IMR-90 (cell line): ENCODE results near the gene NBEA. TPM values are rescaled to one million over a fixed set of nuclear protein-coding genes. Genes with fewer than 3 reads are reported as not detected.

ENCODE experiments used
- ATAC-seq: fragments of 200-7000 bp; cut with Tn5 transposase; 2 replicates; pipeline ENCODE4 v1.9.1; 2020; ENCODE audit warnings: low read depth, mild to moderate bottlenecking, moderate library complexity
- BruUV-seq: library from RNA; stranded (reverse); fragments of 400-500 nt; replicated peaks from 2 replicates; lab custom pipeline; 2021; lab: Mats Ljungman, UMichigan
- CTCF ChIA-PET: fragments of 300-600 bp; formaldehyde crosslinking; extraction: SDS; loops from one replicate; lab custom pipeline; 2021; ENCODE audit warnings: antibody characterized with exemption; lab: Yijun Ruan, JAX
- POLR2A ChIA-PET: fragments of 300-600 bp; sonication (Branson Sonifier 250); formaldehyde crosslinking; loops from one replicate; lab custom pipeline; 2022; ENCODE audit warnings: antibody characterized with exemption; ENCODE audit not compliant: unreplicated experiment; lab: Charles Lee
- DNase-seq: peaks from one replicate; pipeline ENCODE4 v3.0.0; 2013
- H2AFZ ChIP-seq: replicated peaks from 2 replicates; pipeline ENCODE3; 2013; ENCODE audit warnings: low read length, mild to moderate bottlenecking; ENCODE audit not compliant: poor library complexity
- H2AK5ac ChIP-seq: 2 replicates; pipeline ENCODE4 v1.6.1; 2013; ENCODE audit warnings: low read depth, low read length, inconsistent platforms
- H2AK9ac ChIP-seq: replicated peaks from 2 replicates; pipeline ENCODE3; 2013; ENCODE audit warnings: mild to moderate bottlenecking, low read depth, low read length, moderate library complexity; ENCODE audit not compliant: poor library complexity
- H2BK120ac ChIP-seq: 2 replicates; pipeline ENCODE4 v1.6.1; 2013; ENCODE audit warnings: low read depth, low read length, inconsistent platforms
- H2BK15ac ChIP-seq: 3 replicates; pipeline ENCODE4 v1.6.1; 2013; ENCODE audit warnings: low read depth, low read length, inconsistent platforms
- H2BK20ac ChIP-seq: 2 replicates; pipeline ENCODE4 v1.6.1; 2013; ENCODE audit warnings: low read depth, mild to moderate bottlenecking, inconsistent platforms, low read length, moderate library complexity
- H2BK5ac ChIP-seq: 2 replicates; pipeline ENCODE4 v1.6.1; 2013; ENCODE audit warnings: mild to moderate bottlenecking, low read depth, low read length, inconsistent platforms; ENCODE audit not compliant: poor library complexity, severe bottlenecking
- H3K14ac ChIP-seq: replicated peaks from 2 replicates; pipeline ENCODE4 v1.6.1; 2013; ENCODE audit warnings: low read depth, low read length, inconsistent platforms
- H3K18ac ChIP-seq: 2 replicates; pipeline ENCODE4 v1.6.1; 2013; ENCODE audit warnings: low read depth, low read length, control low read depth
- H3K23ac ChIP-seq: 2 replicates; pipeline ENCODE4 v1.6.1; 2013; ENCODE audit warnings: low read depth, low read length, inconsistent platforms
- H3K27ac ChIP-seq: 2 replicates; pipeline ENCODE4 v1.5.1; 2013; ENCODE audit warnings: mild to moderate bottlenecking, control low read depth, low read length; ENCODE audit not compliant: insufficient read depth
- H3K27me3 ChIP-seq: 2 replicates; pipeline ENCODE4 v1.6.1; 2013; ENCODE audit warnings: low read length; ENCODE audit not compliant: control insufficient read depth, insufficient read depth
- H3K36me3 ChIP-seq: 2 replicates; pipeline ENCODE4 v1.6.1; 2013; ENCODE audit warnings: low read length, mixed read lengths; ENCODE audit not compliant: control insufficient read depth, insufficient read depth
- H3K4ac ChIP-seq: 2 replicates; pipeline ENCODE4 v1.6.1; 2013; ENCODE audit warnings: low read depth, low read length, inconsistent platforms
- H3K4me1 ChIP-seq: 2 replicates; pipeline ENCODE4 v1.6.1; 2013; ENCODE audit warnings: low read length, mixed read lengths; ENCODE audit not compliant: control insufficient read depth, insufficient read depth
- H3K4me2 ChIP-seq: 2 replicates; pipeline ENCODE4 v1.6.1; 2013; ENCODE audit warnings: low read depth, mild to moderate bottlenecking, control low read depth, low read length, moderate library complexity
- H3K4me3 ChIP-seq: 2 replicates; pipeline ENCODE4 v1.5.1; 2013; ENCODE audit warnings: low read depth, mild to moderate bottlenecking, control low read depth, low read length, moderate library complexity; ENCODE audit not compliant: insufficient read depth
- H3K56ac ChIP-seq: 2 replicates; pipeline ENCODE4 v1.6.1; 2013; ENCODE audit warnings: low read length, inconsistent platforms; ENCODE audit not compliant: insufficient read depth; ENCODE audit errors: extremely low read depth
- H3K79me1 ChIP-seq, 2 experiments: 2 replicates each; pipeline ENCODE4 v1.6.1; 2013; ENCODE audit warnings: low read length in 2 of 2, inconsistent platforms in 1 of 2, low read depth in 1 of 2
- H3K9ac ChIP-seq: 2 replicates; pipeline ENCODE4 v1.6.1; 2013; ENCODE audit warnings: low read depth, low read length, control low read depth
- H3K9me1 ChIP-seq: 2 replicates; pipeline ENCODE4 v1.6.1; 2013; ENCODE audit warnings: low read length, inconsistent platforms; ENCODE audit not compliant: insufficient read depth
- H3K9me3 ChIP-seq: 2 replicates; pipeline ENCODE4 v1.6.1; 2013; ENCODE audit warnings: low read length; ENCODE audit not compliant: control insufficient read depth, insufficient read depth
- H4K20me1 ChIP-seq: 2 replicates; pipeline ENCODE4 v1.6.1; 2013; ENCODE audit warnings: low read length, inconsistent platforms; ENCODE audit not compliant: insufficient read depth
- H4K5ac ChIP-seq: 2 replicates; pipeline ENCODE4 v1.6.1; 2013; ENCODE audit warnings: mild to moderate bottlenecking, low read depth, low read length, control low read depth
- H4K8ac ChIP-seq, 2 experiments: 2 replicates each; pipeline ENCODE4 v1.6.1; 2013; ENCODE audit warnings: low read depth in 2 of 2, low read length in 2 of 2, control low read depth in 1 of 2, inconsistent platforms in 1 of 2
- H4K91ac ChIP-seq: 2 replicates; pipeline ENCODE4 v1.6.1; 2013; ENCODE audit warnings: low read depth, low read length, inconsistent platforms; ENCODE audit not compliant: insufficient read depth
- BHLHE40 ChIP-seq: fragments of 150-350 bp; IDR thresholded peaks from 2 replicates; pipeline ENCODE4 v1.6.1; 2016; ENCODE audit warnings: mild to moderate bottlenecking, low read depth, low read length
- CEBPB ChIP-seq: IDR thresholded peaks from 2 replicates; pipeline ENCODE4 v1.6.1; 2012; ENCODE audit warnings: low read depth, low read length, improper control_type of control experiment
- CHD1 ChIP-seq: IDR thresholded peaks from 2 replicates; pipeline ENCODE4 v1.6.1; 2012; ENCODE audit warnings: low read depth, low read length, improper control_type of control experiment
- FOS ChIP-seq: fragments of 150-350 bp; IDR thresholded peaks from 2 replicates; pipeline ENCODE4 v1.6.1; 2016; ENCODE audit warnings: low read depth, low read length
- MAFK ChIP-seq: IDR thresholded peaks from 2 replicates; pipeline ENCODE4 v1.6.1; 2012; ENCODE audit warnings: low read depth, low read length, improper control_type of control experiment
- MAZ ChIP-seq: IDR thresholded peaks from 2 replicates; pipeline ENCODE4 v1.6.1; 2012; ENCODE audit warnings: low read depth, mild to moderate bottlenecking, low read length, improper control_type of control experiment, moderate library complexity, borderline replicate concordance
- MXI1 ChIP-seq: IDR thresholded peaks from 2 replicates; pipeline ENCODE4 v1.6.1; 2012; ENCODE audit warnings: low read depth, mild to moderate bottlenecking, low read length, moderate library complexity, borderline replicate concordance
- NFE2L2 ChIP-seq: fragments of 150-350 bp; IDR thresholded peaks from 2 replicates; pipeline ENCODE4 v1.6.1; 2016; ENCODE audit warnings: low read depth, mild to moderate bottlenecking, low read length
- POLR2A ChIP-seq: IDR thresholded peaks from 2 replicates; pipeline ENCODE4 v1.6.1; 2012; ENCODE audit warnings: mild to moderate bottlenecking, low read depth, low read length
- RAD21 ChIP-seq: IDR thresholded peaks from 2 replicates; pipeline ENCODE4 v1.6.1; 2012; ENCODE audit warnings: low read length, improper control_type of control experiment
- RCOR1 ChIP-seq: IDR thresholded peaks from 2 replicates; pipeline ENCODE4 v1.6.1; 2012; ENCODE audit warnings: mild to moderate bottlenecking, low read length, improper control_type of control experiment; ENCODE audit not compliant: insufficient replicate concordance
- RFX5 ChIP-seq: IDR thresholded peaks from 2 replicates; pipeline ENCODE4 v1.8.0; 2012; ENCODE audit warnings: low read depth, mild to moderate bottlenecking, low read length, moderate library complexity
- SMC3 ChIP-seq: fragments of 150-350 bp; IDR thresholded peaks from 2 replicates; pipeline ENCODE4 v1.6.1; 2016; ENCODE audit warnings: low read depth, mild to moderate bottlenecking, antibody characterized with exemption, low read length, moderate library complexity
- WGBS, 2 experiments: methylation state at CpG; one replicate each; pipeline versions ENCODE4 v1.1.5 to v1.1.7; 2013; ENCODE audit warnings: missing lambda C conversion rate in 2 of 2; ENCODE audit not compliant: insufficient read length in 1 of 2; ENCODE audit errors: extremely low coverage in 2 of 2; 5-methylcytosine and 5-hydroxymethylcytosine counted together
- dilution Hi-C: fragments of 300-500 bp; cut with HindIII; formaldehyde crosslinking; loops from one replicate; pipeline ENCODE4 v1.14.3; 2018; ENCODE audit warnings: low sequenced_read_pairs; ENCODE audit not compliant: unreplicated experiment
- in situ Hi-C: fragments of 300-500 bp; cut with MboI; formaldehyde crosslinking; loops from 3 replicates; pipeline ENCODE4 v1.14.3; 2019; ENCODE audit warnings: low sequenced_read_pairs, inconsistent platforms, mixed read lengths
- intact Hi-C: fragments of 100-400 bp; cut with micrococcal nuclease; formaldehyde crosslinking; loops from 2 replicates; pipeline ENCODE4 v1.10.0; 2022
- polyA plus RNA-seq, 3 experiments: library from polyadenylated mRNA; depleted of rRNA; stranded (reverse); fragments of >200 nt; gene quantifications; 2 replicates each; pipeline ENCODE4 v1.2.3, GENCODE V29; 2012; ENCODE audit warnings: low replicate concordance in 1 of 3
- total RNA-seq: library from RNA; depleted of rRNA; stranded (reverse); fragments of >200 nt; gene quantifications from 2 replicates; pipeline ENCODE4 v1.2.3, GENCODE V29; 2012
- TF ChIP-seq, protein P1 (sequence below): fragments of 150-350 bp; IDR thresholded peaks from 2 replicates; pipeline ENCODE4 v1.6.1; 2017; ENCODE audit warnings: mild to moderate bottlenecking, antibody characterized with exemption, low read length, low read depth
- TF ChIP-seq, protein P2 (sequence below): conservative IDR thresholded peaks from 2 replicates; pipeline ENCODE4 v1.5.1; 2012; ENCODE audit warnings: mild to moderate bottlenecking, low read depth, low read length, improper control_type of control experiment
- TF ChIP-seq, protein P3 (sequence below): fragments of 150-350 bp; IDR thresholded peaks from 2 replicates; pipeline ENCODE4 v1.6.1; 2016; ENCODE audit warnings: low read depth, mild to moderate bottlenecking, low read length, moderate library complexity, borderline replicate concordance

The NBEA gene
- total and polyA plus RNA-seq, 2 of the 4 experiments (the other 2 are of a cell fraction) = 0.82 to 2.2 TPM

DNA sequence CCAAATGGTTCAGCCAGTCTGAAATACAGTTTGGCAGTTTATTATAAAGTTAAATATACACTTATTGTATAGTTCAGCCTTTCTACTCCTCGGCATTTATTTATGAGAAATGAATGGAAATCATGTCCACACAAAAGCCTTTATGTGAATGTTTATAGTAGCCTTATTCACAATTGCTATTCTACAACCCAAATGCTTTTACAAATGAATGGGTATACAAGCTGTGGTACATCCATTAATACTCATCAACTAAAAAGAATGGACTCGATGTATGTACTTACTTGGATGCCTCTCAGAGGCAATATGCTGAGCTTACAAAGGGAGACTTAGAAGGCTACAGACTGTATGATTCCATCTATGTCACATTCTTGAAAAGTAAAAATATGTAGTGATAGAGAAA lies 150.7 kb downstream of the NBEA start:
- ChIA-PET POLR2A (no interaction called here), CTCF (interaction anchor here (0.6 kb wide), 1 partner anchor 547 kb away, joined by 3 read pairs; no protein-coding TSS in a partner anchor)
- Histone ChIP-seq H3K14ac (no peak overlapping the region), H3K79me1 (no peaks in the 10 kb centered on the region), H2BK5ac (no peak overlapping the region), H4K5ac (no peak overlapping the region), H2AFZ (no peak overlapping the region), H4K91ac (no peak overlapping the region), H2BK15ac (no peak overlapping the region), H3K4ac (no peak overlapping the region), H2BK20ac (no peak overlapping the region), H3K18ac (no peak overlapping the region), H3K4me1 (no peaks in the 10 kb centered on the region), H2AK9ac (no peak overlapping the region), H3K4me2 (no peak overlapping the region), H3K36me3 (no peaks in the 10 kb centered on the region), H3K27ac (no peak overlapping the region), H2AK5ac (no peak overlapping the region), H3K23ac (no peak overlapping the region), H4K20me1 (no peaks in the 10 kb centered on the region), H3K27me3 (no peaks in the 10 kb centered on the region), H3K9me1 (no peaks in the 10 kb centered on the region), H4K8ac (no peak overlapping the region), H3K9ac (no peak overlapping the region), H2BK120ac (no peak overlapping the region), H3K9me3 (no peaks in the 10 kb centered on the region), H3K4me3 (no peak overlapping the region), H3K56ac (no peak overlapping the region)
- TF ChIP-seq CHD1 (no peak), MXI1 (no peak), MAZ (no peak), SMC3 (no peak), CEBPB (no peak), RAD21 (no peak), BHLHE40 (no peak), RCOR1 (no peak), MAFK (no peak), RFX5 (no peak), POLR2A (no peak), FOS (no peak), NFE2L2 (no peak)
- TF ChIP-seq, protein P1, sequence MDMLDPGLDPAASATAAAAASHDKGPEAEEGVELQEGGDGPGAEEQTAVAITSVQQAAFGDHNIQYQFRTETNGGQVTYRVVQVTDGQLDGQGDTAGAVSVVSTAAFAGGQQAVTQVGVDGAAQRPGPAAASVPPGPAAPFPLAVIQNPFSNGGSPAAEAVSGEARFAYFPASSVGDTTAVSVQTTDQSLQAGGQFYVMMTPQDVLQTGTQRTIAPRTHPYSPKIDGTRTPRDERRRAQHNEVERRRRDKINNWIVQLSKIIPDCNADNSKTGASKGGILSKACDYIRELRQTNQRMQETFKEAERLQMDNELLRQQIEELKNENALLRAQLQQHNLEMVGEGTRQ = no peak
- TF ChIP-seq, protein P2, sequence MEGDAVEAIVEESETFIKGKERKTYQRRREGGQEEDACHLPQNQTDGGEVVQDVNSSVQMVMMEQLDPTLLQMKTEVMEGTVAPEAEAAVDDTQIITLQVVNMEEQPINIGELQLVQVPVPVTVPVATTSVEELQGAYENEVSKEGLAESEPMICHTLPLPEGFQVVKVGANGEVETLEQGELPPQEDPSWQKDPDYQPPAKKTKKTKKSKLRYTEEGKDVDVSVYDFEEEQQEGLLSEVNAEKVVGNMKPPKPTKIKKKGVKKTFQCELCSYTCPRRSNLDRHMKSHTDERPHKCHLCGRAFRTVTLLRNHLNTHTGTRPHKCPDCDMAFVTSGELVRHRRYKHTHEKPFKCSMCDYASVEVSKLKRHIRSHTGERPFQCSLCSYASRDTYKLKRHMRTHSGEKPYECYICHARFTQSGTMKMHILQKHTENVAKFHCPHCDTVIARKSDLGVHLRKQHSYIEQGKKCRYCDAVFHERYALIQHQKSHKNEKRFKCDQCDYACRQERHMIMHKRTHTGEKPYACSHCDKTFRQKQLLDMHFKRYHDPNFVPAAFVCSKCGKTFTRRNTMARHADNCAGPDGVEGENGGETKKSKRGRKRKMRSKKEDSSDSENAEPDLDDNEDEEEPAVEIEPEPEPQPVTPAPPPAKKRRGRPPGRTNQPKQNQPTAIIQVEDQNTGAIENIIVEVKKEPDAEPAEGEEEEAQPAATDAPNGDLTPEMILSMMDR = no peak
- TF ChIP-seq, protein P3, sequence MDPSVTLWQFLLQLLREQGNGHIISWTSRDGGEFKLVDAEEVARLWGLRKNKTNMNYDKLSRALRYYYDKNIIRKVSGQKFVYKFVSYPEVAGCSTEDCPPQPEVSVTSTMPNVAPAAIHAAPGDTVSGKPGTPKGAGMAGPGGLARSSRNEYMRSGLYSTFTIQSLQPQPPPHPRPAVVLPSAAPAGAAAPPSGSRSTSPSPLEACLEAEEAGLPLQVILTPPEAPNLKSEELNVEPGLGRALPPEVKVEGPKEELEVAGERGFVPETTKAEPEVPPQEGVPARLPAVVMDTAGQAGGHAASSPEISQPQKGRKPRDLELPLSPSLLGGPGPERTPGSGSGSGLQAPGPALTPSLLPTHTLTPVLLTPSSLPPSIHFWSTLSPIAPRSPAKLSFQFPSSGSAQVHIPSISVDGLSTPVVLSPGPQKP = no peak
- no peak for DNase-seq
- no peak for ATAC-seq
- dilution Hi-C loops = no loop called here
- WGBS, 2 experiments = no CpG with 5 or more reads among the region's 2 CpGs
- in situ Hi-C loops = no loop called here
- BruUV-seq = no TSS peak
- intact Hi-C loops = no loop called here
